Measurements from ENCODE around the gene GCNT3.
"Not testable (repeated sequence)": the region's sequence is repeated elsewhere in the genome, so short reads cannot be mapped to it uniquely, and the experiment has no call there.

GCNT3 gene

GRCh38 chr15:59596640-59597039 is 14.9 kb upstream of the GCNT3 start:
- Mint-ChIP-seq H3K4me1 (ENCODE audit: low read depth) (peaks cover under 1% of the 10 kb centered on the region), H3K9me3 (peaks cover 4% of the 10 kb centered on the region), H3K27me3 (peaks cover 12% of the 10 kb centered on the region)

GRCh38 chr15:59598461-59598860 is 13.1 kb upstream of the GCNT3 start:
- H3K36me3 Mint-ChIP-seq (ENCODE audit: low read depth) = no peaks in the 10 kb centered on the region
- H3K27me3 Mint-ChIP-seq = peaks cover 17% of the 10 kb centered on the region
- H3K4me3 Mint-ChIP-seq = no peak overlapping the region
- peaks cover 7% of the 10 kb centered on the region for H3K9me3 Mint-ChIP-seq
- H3K4me1 Mint-ChIP-seq (ENCODE audit: low read depth) = no peaks in the 10 kb centered on the region
- no peak overlapping the region for H3K27ac Mint-ChIP-seq

More at GRCh38 chr15:59596640-59597039, 14.9 kb upstream of the GCNT3 start:
- Mint-ChIP-seq H3K36me3 (ENCODE audit: low read depth) (no peaks in the 10 kb centered on the region), H3K4me3 (no peak overlapping the region), H3K27ac (no peak overlapping the region)

- no peaks in the 10 kb centered on the region for H3K36me3 Mint-ChIP-seq (ENCODE audit: low read depth)
- H3K4me1 Mint-ChIP-seq (ENCODE audit: low read depth) = no peaks in the 10 kb centered on the region
- no peak overlapping the region for H3K4me3 Mint-ChIP-seq
- peaks cover 15% of the 10 kb centered on the region for H3K9me3 Mint-ChIP-seq
- peaks cover 13% of the 10 kb centered on the region for H3K27me3 Mint-ChIP-seq
- H3K27ac Mint-ChIP-seq = no peak overlapping the region
These were observed 5.6 kb upstream of the GCNT3 start for GRCh38 chr15:59605994-59606393.

- Mint-ChIP-seq H3K27ac (no peak overlapping the region), H3K4me1 (ENCODE audit: low read depth) (peaks cover 3% of the 10 kb centered on the region), H3K4me3 (no peak overlapping the region), H3K36me3 (ENCODE audit: low read depth) (no peaks in the 10 kb centered on the region), H3K9me3 (no peaks in the 10 kb centered on the region), H3K27me3 (peaks cover 11% of the 10 kb centered on the region)
These were observed 1.6 kb upstream of the GCNT3 start for GRCh38 chr15:59609730-59610712.

GRCh38 chr15:59614153-59614552 is 2.6 kb downstream of the GCNT3 start:
- Mint-ChIP-seq H3K4me3 (no peak overlapping the region), H3K9me3 (no peaks in the 10 kb centered on the region), H3K36me3 (ENCODE audit: low read depth) (no peaks in the 10 kb centered on the region), H3K27ac (no peak overlapping the region), H3K27me3 (peaks cover 32% of the 10 kb centered on the region), H3K4me1 (ENCODE audit: low read depth) (peaks cover 4% of the 10 kb centered on the region)

GRCh38 chr15:59615661-59616060 is 4.1 kb downstream of the GCNT3 start:
- Mint-ChIP-seq H3K4me1 (ENCODE audit: low read depth) (peaks cover 4% of the 10 kb centered on the region), H3K9me3 (no peaks in the 10 kb centered on the region), H3K36me3 (ENCODE audit: low read depth) (no peaks in the 10 kb centered on the region), H3K27me3 (peaks cover 37% of the 10 kb centered on the region), H3K4me3 (no peak overlapping the region), H3K27ac (no peak overlapping the region)

- Mint-ChIP-seq H3K4me3 (no peak overlapping the region), H3K9me3 (no peaks in the 10 kb centered on the region), H3K27me3 (peaks cover 34% of the 10 kb centered on the region), H3K36me3 (ENCODE audit: low read depth) (no peaks in the 10 kb centered on the region), H3K4me1 (ENCODE audit: low read depth) (peaks cover 4% of the 10 kb centered on the region), H3K27ac (no peak overlapping the region)
These were observed 4.8 kb downstream of the GCNT3 start for GRCh38 chr15:59616379-59616778.

GRCh38 chr15:59618406-59618805 is 6.8 kb downstream of the GCNT3 start:
- Mint-ChIP-seq H3K27ac (no peak overlapping the region), H3K27me3 (peaks cover 30% of the 10 kb centered on the region), H3K4me1 (ENCODE audit: low read depth) (peaks cover 4% of the 10 kb centered on the region), H3K4me3 (no peak overlapping the region), H3K9me3 (no peaks in the 10 kb centered on the region), H3K36me3 (ENCODE audit: low read depth) (no peaks in the 10 kb centered on the region)

GRCh38 chr15:59622289-59622688 is 10.7 kb downstream of the GCNT3 start:
- Mint-ChIP-seq H3K4me1 (ENCODE audit: low read depth) (no peaks in the 10 kb centered on the region), H3K27ac (no peak overlapping the region), H3K27me3 (peaks cover 19% of the 10 kb centered on the region), H3K4me3 (no peak overlapping the region), H3K36me3 (ENCODE audit: low read depth) (no peaks in the 10 kb centered on the region), H3K9me3 (no peaks in the 10 kb centered on the region)

GRCh38 chr15:59632714-59633113 is 21.1 kb downstream of the GCNT3 start:
- H3K27ac Mint-ChIP-seq = no peak overlapping the region
- no peak overlapping the region for H3K4me3 Mint-ChIP-seq
- H3K9me3 Mint-ChIP-seq = no peaks in the 10 kb centered on the region
- peaks cover 8% of the 10 kb centered on the region for H3K36me3 Mint-ChIP-seq (ENCODE audit: low read depth)
- no peaks in the 10 kb centered on the region for H3K4me1 Mint-ChIP-seq (ENCODE audit: low read depth)
- H3K27me3 Mint-ChIP-seq = no peaks in the 10 kb centered on the region

- H3K9me3 Mint-ChIP-seq = no peaks in the 10 kb centered on the region
- H3K27me3 Mint-ChIP-seq = no peaks in the 10 kb centered on the region
- H3K4me3 Mint-ChIP-seq = no peak overlapping the region
- no peak overlapping the region for H3K27ac Mint-ChIP-seq
- peaks cover 36% of the 10 kb centered on the region for H3K36me3 Mint-ChIP-seq (ENCODE audit: low read depth)
- H3K4me1 Mint-ChIP-seq (ENCODE audit: low read depth) = peaks cover 9% of the 10 kb centered on the region
These were observed 24.6 kb downstream of the GCNT3 start for GRCh38 chr15:59636184-59636583.

- not testable (repeated sequence) for H3K4me1 Mint-ChIP-seq (ENCODE audit: low read depth); H3K9me3 Mint-ChIP-seq; H3K4me3 Mint-ChIP-seq; H3K27ac Mint-ChIP-seq; H3K27me3 Mint-ChIP-seq
- H3K36me3 Mint-ChIP-seq (ENCODE audit: low read depth) = peaks cover 46% of the 10 kb centered on the region
These were observed 25.9 kb downstream of the GCNT3 start for GRCh38 chr15:59637507-59637906.

- no peaks in the 10 kb centered on the region for H3K27me3 Mint-ChIP-seq
- no peak overlapping the region for H3K27ac Mint-ChIP-seq
- H3K4me1 Mint-ChIP-seq (ENCODE audit: low read depth) = peaks cover 9% of the 10 kb centered on the region
- peaks cover 59% of the 10 kb centered on the region for H3K36me3 Mint-ChIP-seq (ENCODE audit: low read depth)
- no peak overlapping the region for H3K4me3 Mint-ChIP-seq
- H3K9me3 Mint-ChIP-seq = no peaks in the 10 kb centered on the region
These were observed 30.8 kb downstream of the GCNT3 start for GRCh38 chr15:59642351-59642750.

GRCh38 chr15:59644756-59645155 is 33.2 kb downstream of the GCNT3 start:
- Mint-ChIP-seq H3K36me3 (ENCODE audit: low read depth) (peaks cover 54% of the 10 kb centered on the region), H3K4me3 (no peak overlapping the region), H3K27ac (no peak overlapping the region), H3K9me3 (no peaks in the 10 kb centered on the region), H3K27me3 (no peaks in the 10 kb centered on the region), H3K4me1 (ENCODE audit: low read depth) (no peaks in the 10 kb centered on the region)

- not testable (repeated sequence) for H3K4me3 Mint-ChIP-seq; H3K27me3 Mint-ChIP-seq; H3K4me1 Mint-ChIP-seq (ENCODE audit: low read depth); H3K9me3 Mint-ChIP-seq; H3K27ac Mint-ChIP-seq
- peaks cover 55% of the 10 kb centered on the region for H3K36me3 Mint-ChIP-seq (ENCODE audit: low read depth)
These were observed 34.2 kb downstream of the GCNT3 start for GRCh38 chr15:59645812-59646211.

- no peaks in the 10 kb centered on the region for H3K27me3 Mint-ChIP-seq
- no peak overlapping the region for H3K4me3 Mint-ChIP-seq
- H3K27ac Mint-ChIP-seq = no peak overlapping the region
- no peaks in the 10 kb centered on the region for H3K9me3 Mint-ChIP-seq
- H3K36me3 Mint-ChIP-seq (ENCODE audit: low read depth) = peaks cover 53% of the 10 kb centered on the region
- no peaks in the 10 kb centered on the region for H3K4me1 Mint-ChIP-seq (ENCODE audit: low read depth)
These were observed 34.7 kb downstream of the GCNT3 start for GRCh38 chr15:59646277-59646676.

Data from stimulated activated naive CD8-positive, alpha-beta T cell treated with anti-CD3 and anti-CD28 coated beads, Interleukin-15, Interleukin-2, amounts not matched to agents 100 ng/mL and 50 ng/mL, for 24 hours (primary cell).